ENCODE measurements around the gene SUGT1. TPM values are rescaled to one million over a fixed set of nuclear protein-coding genes. Genes with fewer than 3 reads are reported as not detected.
"Not testable (repeated sequence)": the region's sequence is repeated elsewhere in the genome, so short reads cannot be mapped to it uniquely, and the experiment has no call there.

SUGT1 gene
- total RNA-seq = 10 to 100 TPM; 18.7 to 38.9 (median 25.3) TPM

GRCh38 chr13:52652196-52652979 is at the start of gene SUGT1:
Gene SUGT1, plus strand, starts transcription at chr13:52652836. Its CDS starts 85 bp downstream, at chr13:52652921.
- no peaks in the 10 kb centered on the region for H3K9me3 ChIP-seq
- TF ChIP-seq EP300 (IDR thresholded peaks at IDR 0.05; ENCODE audit: low read depth) (no peak), POLR2A (IDR thresholded peaks at IDR 0.05) (peak; percentile 87), POLR2AphosphoS5 (IDR thresholded peaks at IDR 0.05) (peak; percentile 88 to 93 (median 92)), CTCF (IDR thresholded peaks at IDR 0.05) (peak; percentile 56 to 90 (median 72))
- H3K4me1 ChIP-seq = peaks cover 7 to 47% (median 27%) of the 10 kb centered on the region in 4 donors
- intact Hi-C loops (cut with DNase I; ENCODE audit: low total_unique reads) (no loop called here), in situ Hi-C loops (cut with MboI; ENCODE audit: low pct_ligation_motif_present in 1 of 4, low pct_unique_long_range_greater_than_20kb in 1 of 4, low sequenced_read_pairs in 3 of 4) (loop anchor here in 3 of 4 donors (25.0 kb wide), 2 partner anchors 190 to 215 kb away; partner anchors contain the start of genes CKAP2 (in 2 of the 3) and VPS36 (in 2 of the 3))
- H3K27ac ChIP-seq = peak within 1 kb of the TSS; percentile 95 to 99 (median 96)
- H3K4me3 ChIP-seq = peak within 1 kb of the TSS; percentile 60 to 93 (median 78)
- 1% methylated on average over 44 of the region's 61 CpGs; no CpG with 5 or more reads in 1 of the 2 donors for WGBS, 2 donors (ENCODE audit: low coverage in 1 of 2)
- peaks cover 0 to 2% (median under 1%) of the 10 kb centered on the region in 4 donors for H3K36me3 ChIP-seq
- H3K27me3 ChIP-seq = no peaks in the 10 kb centered on the region
- DNase-seq = peak; percentile 99

GRCh38 chr13:52603316-52603715 is 49.3 kb upstream of the SUGT1 start:
- in situ Hi-C loops (cut with MboI; ENCODE audit: low pct_ligation_motif_present in 1 of 4, low pct_unique_long_range_greater_than_20kb in 1 of 4, low sequenced_read_pairs in 3 of 4); H3K36me3 ChIP-seq; H3K27ac ChIP-seq; H3K9me3 ChIP-seq; DNase-seq; intact Hi-C loops (cut with DNase I; ENCODE audit: low total_unique reads); H3K27me3 ChIP-seq; H3K4me3 ChIP-seq: not testable (repeated sequence)
- WGBS, 2 donors (ENCODE audit: low coverage in 1 of 2) = 83 to 92% methylated on average over 1 to 4 of the region's 4 CpGs
- H3K4me1 ChIP-seq = peaks cover 0 to 10% (median 10%) of the 10 kb centered on the region in 4 donors

GRCh38 chr13:52606126-52606525 is 46.5 kb upstream of the SUGT1 start:
- intact Hi-C loops (cut with DNase I; ENCODE audit: low total_unique reads); H3K27ac ChIP-seq; H3K36me3 ChIP-seq; DNase-seq; H3K4me3 ChIP-seq; H3K9me3 ChIP-seq; in situ Hi-C loops (cut with MboI; ENCODE audit: low pct_ligation_motif_present in 1 of 4, low pct_unique_long_range_greater_than_20kb in 1 of 4, low sequenced_read_pairs in 3 of 4); H3K4me1 ChIP-seq; H3K27me3 ChIP-seq: not testable (repeated sequence)
- WGBS, 2 donors (ENCODE audit: low coverage in 1 of 2) = 86% methylated on average over 6 of the region's 6 CpGs; no CpG with 5 or more reads in 1 of the 2 donors

- WGBS, 2 donors (ENCODE audit: low coverage in 1 of 2) = 31 to 56% methylated on average over 1 of the region's 1 CpG
These were observed 45.8 kb upstream of the SUGT1 start for GRCh38 chr13:52606795-52607194.

GRCh38 chr13:52608184-52608583 is 44.5 kb upstream of the SUGT1 start:
- intact Hi-C loops (cut with DNase I; ENCODE audit: low total_unique reads); in situ Hi-C loops (cut with MboI; ENCODE audit: low pct_ligation_motif_present in 1 of 4, low pct_unique_long_range_greater_than_20kb in 1 of 4, low sequenced_read_pairs in 3 of 4): not testable (repeated sequence)
- WGBS, 2 donors (ENCODE audit: low coverage in 1 of 2) = 50 to 70% methylated on average over 2 to 8 of the region's 8 CpGs

More at GRCh38 chr13:52606795-52607194, 45.8 kb upstream of the SUGT1 start:
- in situ Hi-C loops (cut with MboI; ENCODE audit: low pct_ligation_motif_present in 1 of 4, low pct_unique_long_range_greater_than_20kb in 1 of 4, low sequenced_read_pairs in 3 of 4); H3K27me3 ChIP-seq; H3K36me3 ChIP-seq; H3K4me1 ChIP-seq; H3K27ac ChIP-seq; DNase-seq; H3K4me3 ChIP-seq; intact Hi-C loops (cut with DNase I; ENCODE audit: low total_unique reads); H3K9me3 ChIP-seq: not testable (repeated sequence)

GRCh38 chr13:52609013-52609606 is 43.5 kb upstream of the SUGT1 start:
- H3K27me3 ChIP-seq; DNase-seq; H3K9me3 ChIP-seq; H3K36me3 ChIP-seq; intact Hi-C loops (cut with DNase I; ENCODE audit: low total_unique reads); in situ Hi-C loops (cut with MboI; ENCODE audit: low pct_ligation_motif_present in 1 of 4, low pct_unique_long_range_greater_than_20kb in 1 of 4, low sequenced_read_pairs in 3 of 4); H3K4me3 ChIP-seq; H3K4me1 ChIP-seq; H3K27ac ChIP-seq: not testable (repeated sequence)
- 54 to 60% methylated on average over 6 to 10 of the region's 10 CpGs for WGBS, 2 donors (ENCODE audit: low coverage in 1 of 2)
- peak; percentile 28 to 51 (median 46) for TF ChIP-seq CTCF (IDR thresholded peaks at IDR 0.05)

More at GRCh38 chr13:52608184-52608583, 44.5 kb upstream of the SUGT1 start:
- H3K27ac ChIP-seq, H3K9me3 ChIP-seq, H3K27me3 ChIP-seq, H3K36me3 ChIP-seq, H3K4me3 ChIP-seq, H3K4me1 ChIP-seq, DNase-seq: not testable (repeated sequence)

- H3K27ac ChIP-seq; H3K4me3 ChIP-seq; DNase-seq; H3K9me3 ChIP-seq; H3K36me3 ChIP-seq; H3K4me1 ChIP-seq; H3K27me3 ChIP-seq; in situ Hi-C loops (cut with MboI; ENCODE audit: low pct_ligation_motif_present in 1 of 4, low pct_unique_long_range_greater_than_20kb in 1 of 4, low sequenced_read_pairs in 3 of 4); intact Hi-C loops (cut with DNase I; ENCODE audit: low total_unique reads): not testable (repeated sequence)
- WGBS, 2 donors (ENCODE audit: low coverage in 1 of 2) = 91 to 92% methylated on average over 4 to 5 of the region's 5 CpGs
These were observed 42.5 kb upstream of the SUGT1 start for GRCh38 chr13:52610158-52610557.

All from transverse colon (tissue), 4 donors.